Mesenchymal stem cell (in vitro differentiated cells and primary cell): Measurements from ENCODE around the gene PAH.

Experiments
- DNase-seq: peaks from one replicate; pipeline ENCODE4 v3.0.0-alpha.2; 2013
- H2AFZ ChIP-seq: one replicate; pipeline ENCODE4 v1.6.1; 2013; ENCODE audit warnings: low read depth, mild to moderate bottlenecking, control low read depth, inconsistent platforms, low read length, moderate library complexity
- H2AK5ac ChIP-seq: 2 replicates; pipeline ENCODE4 v1.6.1; 2013; ENCODE audit warnings: low read length, moderate library complexity, mild to moderate bottlenecking, inconsistent platforms; ENCODE audit not compliant: severe bottlenecking
- H2BK120ac ChIP-seq: one replicate; pipeline ENCODE4 v1.6.1; 2013; ENCODE audit warnings: low read depth, mild to moderate bottlenecking, inconsistent platforms, low read length, moderate library complexity
- H2BK12ac ChIP-seq, 2 experiments: one replicate each; pipeline ENCODE4 v1.6.1; 2013; ENCODE audit warnings: inconsistent platforms in 2 of 2, low read length in 2 of 2, mild to moderate bottlenecking in 2 of 2, moderate library complexity in 2 of 2, control low read depth in 1 of 2
- H2BK15ac ChIP-seq: one replicate; pipeline ENCODE4 v1.6.1; 2013; ENCODE audit warnings: mild to moderate bottlenecking, low read depth, inconsistent platforms; ENCODE audit not compliant: poor library complexity, severe bottlenecking
- H2BK5ac ChIP-seq: 2 replicates; pipeline ENCODE4 v1.6.1; 2013; ENCODE audit warnings: low read depth, mild to moderate bottlenecking, low read length, control low read depth, inconsistent platforms; ENCODE audit not compliant: poor library complexity, severe bottlenecking
- H3K14ac ChIP-seq, 2 experiments: one replicate each; pipeline ENCODE4 v1.6.1; 2013; ENCODE audit warnings: inconsistent platforms in 2 of 2, low read length in 2 of 2, control low read depth in 1 of 2, mild to moderate bottlenecking in 1 of 2, moderate library complexity in 1 of 2
- H3K18ac ChIP-seq, 2 experiments: one replicate each; pipeline ENCODE4 v1.6.1; 2013; ENCODE audit warnings: inconsistent platforms in 2 of 2, low read length in 2 of 2, control low read depth in 1 of 2, low read depth in 1 of 2, mild to moderate bottlenecking in 1 of 2
- H3K23ac ChIP-seq, 2 experiments: one replicate each; pipeline ENCODE4 v1.6.1; 2013; ENCODE audit warnings: inconsistent platforms in 2 of 2, low read length in 2 of 2, mild to moderate bottlenecking in 2 of 2, moderate library complexity in 2 of 2, control low read depth in 1 of 2
- H3K27ac ChIP-seq: 2 replicates; pipeline ENCODE4 v1.5.1; 2013; ENCODE audit warnings: mild to moderate bottlenecking, moderate library complexity, low read length, control low read depth, inconsistent platforms; ENCODE audit not compliant: poor library complexity, severe bottlenecking
- H3K27me3 ChIP-seq, 2 experiments: 2 replicates each; pipeline versions ENCODE4 v1.6.1 to v1.7.0; 2013; ENCODE audit warnings: low read length in 2 of 2, mild to moderate bottlenecking in 2 of 2, moderate library complexity in 2 of 2, control low read depth in 1 of 2, inconsistent platforms in 1 of 2; ENCODE audit not compliant: control insufficient read depth in 1 of 2, insufficient read depth in 1 of 2
- H3K36me3 ChIP-seq, 2 experiments: 2 replicates each; pipeline versions ENCODE4 v1.6.1 to v1.7.0; 2013; ENCODE audit warnings: low read length in 2 of 2, control low read depth in 1 of 2, inconsistent platforms in 1 of 2, low read depth in 1 of 2, mild to moderate bottlenecking in 1 of 2; ENCODE audit not compliant: insufficient read depth in 2 of 2, control insufficient read depth in 1 of 2
- H3K4ac ChIP-seq, 2 experiments: one replicate each; pipeline ENCODE4 v1.6.1; 2013; ENCODE audit warnings: inconsistent platforms in 2 of 2, low read length in 2 of 2, mild to moderate bottlenecking in 2 of 2, moderate library complexity in 2 of 2, control low read depth in 1 of 2, low read depth in 1 of 2
- H3K4me1 ChIP-seq: 2 replicates; pipeline ENCODE4 v1.6.1; 2013; ENCODE audit warnings: low read depth, low read length, control low read depth; ENCODE audit not compliant: control insufficient read depth, insufficient read depth
- H3K4me2 ChIP-seq: 2 replicates; pipeline ENCODE4 v1.6.1; 2013; ENCODE audit warnings: low read length, mild to moderate bottlenecking, inconsistent platforms; ENCODE audit not compliant: poor library complexity, severe bottlenecking
- H3K4me3 ChIP-seq, 2 experiments: 2 replicates each; pipeline versions ENCODE4 v1.5.1 to v1.7.0; 2013; ENCODE audit warnings: low read length in 2 of 2, mild to moderate bottlenecking in 2 of 2, control low read depth in 1 of 2, low read depth in 1 of 2; ENCODE audit not compliant: insufficient read depth in 1 of 2
- H3K79me1 ChIP-seq: replicated peaks from 2 replicates; pipeline ENCODE4 v1.6.1; 2013; ENCODE audit warnings: mild to moderate bottlenecking, control low read depth, low read length, inconsistent platforms; ENCODE audit not compliant: poor library complexity, severe bottlenecking
- H3K9ac ChIP-seq: 2 replicates; pipeline ENCODE4 v1.7.0; 2013; ENCODE audit warnings: mild to moderate bottlenecking, low read length, moderate library complexity
- H3K9me3 ChIP-seq: 2 replicates; pipeline ENCODE4 v1.7.0; 2013; ENCODE audit warnings: mild to moderate bottlenecking, low read length; ENCODE audit not compliant: control insufficient read depth
- H4K8ac ChIP-seq: one replicate; pipeline ENCODE4 v1.6.1; 2013; ENCODE audit warnings: inconsistent platforms, mild to moderate bottlenecking, low read length, moderate library complexity
- H4K91ac ChIP-seq: one replicate; pipeline ENCODE4 v1.6.1; 2013; ENCODE audit warnings: mild to moderate bottlenecking, low read length, inconsistent platforms
- WGBS: methylation state at CpG from one replicate; pipeline ENCODE4 v1.1.7; 2013; ENCODE audit warnings: mixed read lengths; 5-methylcytosine and 5-hydroxymethylcytosine counted together

PAH gene

DNA sequence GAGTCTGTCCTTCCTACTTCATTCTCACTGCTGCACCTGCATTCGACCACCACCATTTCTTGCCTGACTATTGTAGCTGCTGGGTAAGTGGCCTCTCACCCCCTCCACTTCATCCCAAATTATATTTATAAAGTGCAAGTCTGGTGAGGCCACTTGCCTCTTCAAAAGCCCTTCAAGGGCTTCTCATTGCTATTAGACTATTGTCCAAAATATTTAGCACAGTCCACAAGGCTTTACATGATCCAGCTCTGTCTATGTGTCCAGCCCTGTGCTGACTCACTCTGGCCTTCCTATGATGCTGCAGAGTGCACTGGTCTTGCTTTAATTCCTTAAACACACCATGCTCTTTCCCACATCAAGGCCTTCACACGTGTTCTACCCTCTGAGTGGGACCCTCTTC is 46.0 kb downstream of the PAH start:
- no peak overlapping the region for H2AK5ac ChIP-seq
- H2BK15ac ChIP-seq = no peak overlapping the region
- no peak overlapping the region for H2BK120ac ChIP-seq
- H3K27ac ChIP-seq = no peak overlapping the region
- H3K4me3 ChIP-seq = no peak overlapping the region
- no peak overlapping the region for H2BK12ac ChIP-seq
- H3K27me3 ChIP-seq = no peaks in the 10 kb centered on the region
- no peak overlapping the region for H3K9ac ChIP-seq
- no peak for DNase-seq
- H3K79me1 ChIP-seq = no peaks in the 10 kb centered on the region
- no peak overlapping the region for H3K4me2 ChIP-seq
- WGBS = 33% methylated on average over 2 of the region's 2 CpGs
- H3K18ac ChIP-seq = no peak overlapping the region
- H3K9me3 ChIP-seq = no peaks in the 10 kb centered on the region
- H3K4me1 ChIP-seq = no peaks in the 10 kb centered on the region
- H3K23ac ChIP-seq = no peak overlapping the region
- no peaks in the 10 kb centered on the region for H3K36me3 ChIP-seq
- H3K4ac ChIP-seq = no peak overlapping the region
- H4K91ac ChIP-seq = no peak overlapping the region
- no peak overlapping the region for H3K14ac ChIP-seq
- H2AFZ ChIP-seq = no peak overlapping the region
- H4K8ac ChIP-seq = no peak overlapping the region
- H2BK5ac ChIP-seq = no peak overlapping the region

DNA sequence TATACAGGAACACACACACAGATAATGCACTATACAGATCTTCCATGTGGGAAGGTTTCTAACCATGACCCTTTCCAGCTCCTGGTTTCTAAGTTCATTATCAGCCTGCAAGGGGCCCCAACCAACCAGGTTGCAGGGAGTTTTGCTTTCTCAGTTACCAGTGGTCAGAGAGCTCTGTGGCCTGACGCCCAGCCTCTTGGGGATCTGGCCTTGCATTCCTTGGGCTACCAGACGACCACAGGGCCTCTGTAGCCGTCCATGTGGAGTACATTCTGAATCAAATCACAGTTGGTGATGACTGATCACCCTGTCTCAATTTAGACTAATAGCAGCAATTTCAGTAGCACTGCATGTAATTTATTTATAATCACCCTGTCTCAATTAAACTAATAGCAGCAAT is 47.5 kb downstream of the PAH start:
- Histone ChIP-seq H3K4ac (no peak overlapping the region), H2BK12ac (no peak overlapping the region), H3K23ac (no peak overlapping the region), H3K9me3 (no peaks in the 10 kb centered on the region), H3K4me3 (no peak overlapping the region), H3K4me2 (no peak overlapping the region), H2BK120ac (no peak overlapping the region), H3K27me3 (no peaks in the 10 kb centered on the region), H3K14ac (no peak overlapping the region), H4K91ac (no peak overlapping the region), H2BK5ac (no peak overlapping the region), H3K4me1 (no peaks in the 10 kb centered on the region), H2BK15ac (no peak overlapping the region), H4K8ac (no peak overlapping the region), H3K9ac (no peak overlapping the region), H3K79me1 (no peaks in the 10 kb centered on the region), H2AFZ (no peak overlapping the region), H3K18ac (no peak overlapping the region), H2AK5ac (no peak overlapping the region), H3K36me3 (no peaks in the 10 kb centered on the region), H3K27ac (no peak overlapping the region)
- no peak for DNase-seq
- 11% methylated on average over 3 of the region's 3 CpGs for WGBS

DNA sequence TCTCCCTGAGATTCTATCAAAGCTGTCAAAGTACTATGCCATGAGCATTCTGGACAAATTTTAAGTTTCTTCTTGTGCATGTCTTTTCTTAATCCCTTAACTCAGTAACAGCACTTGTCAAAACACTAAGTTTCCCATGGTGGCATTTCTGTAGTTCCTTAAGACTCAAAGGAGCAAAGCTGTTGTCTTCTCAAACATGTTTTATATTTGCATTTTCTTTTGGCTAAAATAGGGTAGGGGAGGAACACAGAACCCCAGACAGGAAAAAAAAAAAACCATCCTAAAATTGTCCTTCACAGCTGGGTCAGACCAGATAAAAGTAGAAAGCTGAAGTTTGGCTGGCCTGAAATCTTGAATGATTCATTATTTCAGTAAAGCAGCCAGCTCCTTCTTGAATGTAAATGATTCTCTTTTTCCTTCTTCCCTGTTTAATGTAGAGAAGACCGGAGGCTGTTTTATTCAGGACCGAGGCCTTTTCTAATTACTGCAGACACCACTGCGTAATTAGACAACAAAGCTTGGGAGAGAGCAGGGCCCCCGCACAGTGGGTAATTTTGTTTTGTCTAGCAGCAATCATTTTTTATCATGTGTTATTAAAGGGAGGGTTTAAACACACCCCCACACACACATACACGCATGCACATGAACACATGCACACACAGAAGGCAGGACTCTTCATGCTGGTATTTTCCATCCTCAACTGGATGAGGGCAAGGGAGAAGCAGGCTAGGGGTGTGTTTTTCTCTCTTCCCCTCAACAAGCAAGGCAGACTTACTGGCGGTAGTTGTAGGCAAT is 51.0 kb downstream of the PAH start:
- H2BK5ac ChIP-seq = no peak overlapping the region
- no peak overlapping the region for H3K4ac ChIP-seq
- H3K9me3 ChIP-seq = no peaks in the 10 kb centered on the region
- no peaks in the 10 kb centered on the region for H3K79me1 ChIP-seq
- H3K18ac ChIP-seq = no peak overlapping the region
- no peak overlapping the region for H3K14ac ChIP-seq
- H4K91ac ChIP-seq = no peak overlapping the region
- H3K36me3 ChIP-seq = no peaks in the 10 kb centered on the region
- no peak overlapping the region for H2BK12ac ChIP-seq
- no peaks in the 10 kb centered on the region for H3K4me1 ChIP-seq
- no peak overlapping the region for H2AK5ac ChIP-seq
- H2BK15ac ChIP-seq = no peak overlapping the region
- H3K27ac ChIP-seq = no peak overlapping the region
- H3K27me3 ChIP-seq = no peaks in the 10 kb centered on the region
- H3K4me3 ChIP-seq = no peak overlapping the region
- no peak overlapping the region for H4K8ac ChIP-seq
- H2AFZ ChIP-seq = no peak overlapping the region
- 91% methylated on average over 2 of the region's 6 CpGs for WGBS
- no peak overlapping the region for H3K23ac ChIP-seq
- H3K4me2 ChIP-seq = no peak overlapping the region
- DNase-seq = no peak
- H3K9ac ChIP-seq = no peak overlapping the region
- no peak overlapping the region for H2BK120ac ChIP-seq

DNA sequence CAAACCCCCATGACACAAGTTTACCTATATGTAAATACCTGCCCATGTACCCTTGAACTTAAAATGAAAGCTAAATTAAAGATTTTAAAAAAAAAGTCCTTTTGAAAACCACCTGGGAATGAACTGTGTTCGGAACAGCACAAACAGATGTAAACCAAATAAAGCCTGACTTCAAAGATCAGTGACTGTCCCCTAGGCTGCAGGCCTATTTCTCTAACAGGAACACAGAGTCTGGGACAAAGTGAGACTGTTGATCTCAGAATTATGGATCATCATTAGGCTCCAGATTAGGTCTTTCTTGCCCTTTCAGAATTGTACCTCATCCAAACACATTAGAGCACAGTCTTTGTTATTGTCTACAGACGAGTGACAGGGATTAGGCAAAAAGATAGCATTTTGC is 54.6 kb downstream of the PAH start:
- Histone ChIP-seq H2BK5ac (no peak overlapping the region), H2BK15ac (no peak overlapping the region), H3K14ac (no peak overlapping the region), H3K4me1 (no peaks in the 10 kb centered on the region), H3K18ac (no peak overlapping the region), H2BK12ac (no peak overlapping the region), H3K27ac (no peak overlapping the region), H3K4me2 (no peak overlapping the region), H3K79me1 (no peaks in the 10 kb centered on the region), H3K23ac (no peak overlapping the region), H3K36me3 (no peaks in the 10 kb centered on the region), H3K9me3 (no peaks in the 10 kb centered on the region), H2AK5ac (no peak overlapping the region), H4K8ac (no peak overlapping the region), H3K4me3 (no peak overlapping the region), H2BK120ac (no peak overlapping the region), H3K9ac (no peak overlapping the region), H3K4ac (no peak overlapping the region), H3K27me3 (no peaks in the 10 kb centered on the region), H2AFZ (no peak overlapping the region), H4K91ac (no peak overlapping the region)
- WGBS = 58% methylated on average over 2 of the region's 2 CpGs
- no peak for DNase-seq
